ENCODE data around the gene LBP.
"Not testable (repeated sequence)": the region's sequence is repeated elsewhere in the genome, so short reads cannot be mapped to it uniquely, and the experiment has no call there.

LBP gene

GRCh38 chr20:38405132-38405531 is 58.9 kb downstream of the LBP start:
- no peak for TF ChIP-seq CTCF (IDR thresholded peaks at IDR 0.05; ENCODE audit: borderline replicate concordance, insufficient read depth, low read depth, low read length)
- H3K4me3 ChIP-seq (ENCODE audit: low read depth, low read length) = no peak overlapping the region

GRCh38 chr20:38406476-38406875 is 60.2 kb downstream of the LBP start:
- TF ChIP-seq CTCF (IDR thresholded peaks at IDR 0.05; ENCODE audit: borderline replicate concordance, insufficient read depth, low read depth, low read length) = no peak
- no peak overlapping the region for H3K4me3 ChIP-seq (ENCODE audit: low read depth, low read length)

- no peak for TF ChIP-seq CTCF (IDR thresholded peaks at IDR 0.05; ENCODE audit: borderline replicate concordance, insufficient read depth, low read depth, low read length)
- no peak overlapping the region for H3K4me3 ChIP-seq (ENCODE audit: low read depth, low read length)
Observed at GRCh38 chr20:38407321-38407720, 61.0 kb downstream of the LBP start.

GRCh38 chr20:38407822-38408221 is 61.5 kb downstream of the LBP start:
- not testable (repeated sequence) for H3K4me3 ChIP-seq (ENCODE audit: low read depth, low read length)

GRCh38 chr20:38412877-38413577 is 66.7 kb downstream of the LBP start:
- TF ChIP-seq CTCF (IDR thresholded peaks at IDR 0.05; ENCODE audit: borderline replicate concordance, insufficient read depth, low read depth, low read length) = no peak
- H3K4me3 ChIP-seq (ENCODE audit: low read depth, low read length) = no peak overlapping the region

- TF ChIP-seq CTCF (IDR thresholded peaks at IDR 0.05; ENCODE audit: borderline replicate concordance, insufficient read depth, low read depth, low read length) = no peak
- no peak overlapping the region for H3K4me3 ChIP-seq (ENCODE audit: low read depth, low read length)
Observed at GRCh38 chr20:38414769-38415450, 68.6 kb downstream of the LBP start.

- TF ChIP-seq CTCF (IDR thresholded peaks at IDR 0.05; ENCODE audit: borderline replicate concordance, insufficient read depth, low read depth, low read length) = no peak
Observed at GRCh38 chr20:38418509-38419204, 72.4 kb downstream of the LBP start.

More at GRCh38 chr20:38418509-38419204, 72.4 kb downstream of the LBP start:
- H3K4me3 ChIP-seq (ENCODE audit: low read depth, low read length) = no peak overlapping the region

All from GM12875 (cell line).